ENCODE results near the gene KANSL3. TPM values are rescaled to one million over a fixed set of nuclear protein-coding genes. Genes with fewer than 3 reads are reported as not detected.
"Not testable (repeated sequence)": the region's sequence is repeated elsewhere in the genome, so short reads cannot be mapped to it uniquely, and the experiment has no call there.

Gene KANSL3
- total RNA-seq (44.4 TPM), polyA plus RNA-seq (34.7 TPM)

DNA sequence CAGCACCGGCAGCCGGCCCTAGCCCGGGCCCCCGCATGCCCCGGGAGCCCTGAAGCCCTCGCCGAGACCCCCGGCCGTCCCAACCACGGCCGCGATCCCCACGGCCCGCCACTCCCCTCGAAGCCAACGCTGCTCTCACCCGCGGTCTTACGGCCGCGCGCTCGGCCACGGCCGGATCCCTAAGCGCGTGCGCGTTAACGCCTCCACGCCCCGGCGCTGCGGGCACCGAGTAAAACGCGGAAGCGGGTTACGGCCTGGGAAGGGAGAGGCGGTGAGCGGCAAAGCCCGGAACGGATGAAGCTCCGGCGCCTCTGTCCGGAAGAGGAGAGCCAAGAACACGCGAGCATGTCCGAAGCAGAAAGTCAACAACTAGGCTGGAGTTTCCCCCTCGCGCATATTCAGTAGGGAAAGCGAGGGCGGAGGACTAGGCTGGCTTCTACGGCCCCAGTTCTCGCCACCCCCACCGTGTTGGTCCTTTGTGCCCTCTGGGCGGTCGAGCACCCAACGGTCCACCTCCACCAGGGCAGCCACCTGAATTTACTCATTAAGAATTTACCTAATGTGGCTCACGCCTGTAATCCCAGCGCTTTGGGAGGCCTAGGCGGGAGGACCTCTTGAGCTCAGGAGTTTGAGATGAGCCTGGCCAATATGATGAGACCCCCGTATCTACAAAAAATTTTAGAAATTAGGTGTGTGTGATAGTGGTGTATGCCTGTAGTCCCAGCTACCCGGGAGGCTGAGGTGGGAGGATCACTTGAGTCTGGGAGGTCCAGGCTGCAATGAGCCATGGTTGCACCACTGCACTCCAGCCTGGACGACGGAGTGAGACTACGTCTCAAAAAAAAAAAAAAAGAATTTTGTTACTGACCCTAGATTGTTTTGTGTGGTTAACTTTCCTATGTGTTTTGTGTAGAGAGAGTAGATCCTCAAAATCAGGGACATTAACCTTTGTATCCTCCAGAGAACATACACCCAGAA, at the start of gene KANSL3:
TSS of gene KANSL3 (minus strand) at position 169 of the 978 bp plus-strand sequence. CDS start 1,177 bp downstream, outside the sequence.
- H3K36me3 ChIP-seq (ENCODE audit: insufficient read depth): peaks cover 2% of the 10 kb centered on the region
- no peaks in the 10 kb centered on the region for H3K4me1 ChIP-seq (ENCODE audit: insufficient read depth)
- peak within 1 kb of the TSS; percentile 78 for H3K4me3 ChIP-seq (ENCODE audit: low read depth, low read length)
- peak; percentile 74 for DNase-seq (ENCODE audit: extremely low spot score)
- 7% methylated on average over 67 of the region's 67 CpGs for WGBS
- H3K27ac ChIP-seq (ENCODE audit: low read depth): peak within 1 kb of the TSS; percentile 98

DNA sequence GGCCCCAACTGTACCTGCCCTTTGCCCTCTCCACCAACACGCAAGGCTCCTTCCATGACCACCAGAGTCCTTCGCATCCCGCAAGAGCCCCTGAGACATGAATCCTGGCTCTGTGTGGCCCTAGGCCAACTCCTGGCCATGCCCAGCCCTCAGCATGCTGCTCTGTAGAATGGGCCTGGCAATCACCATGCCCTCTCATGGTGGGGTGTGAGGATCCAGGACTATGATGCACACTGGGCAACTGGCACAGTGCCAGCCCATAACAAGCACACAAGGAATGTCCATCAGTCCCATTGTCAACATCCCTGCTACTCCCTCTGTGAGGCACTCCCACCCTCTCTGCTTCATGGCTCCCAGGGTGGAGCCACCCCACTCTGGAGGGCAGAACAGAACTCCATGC, 49.2 kb upstream of the KANSL3 start:
- no peak overlapping the region for H3K4me3 ChIP-seq (ENCODE audit: low read depth, low read length)
- WGBS: 96% methylated on average over 3 of the region's 3 CpGs
- no peaks in the 10 kb centered on the region for H3K4me1 ChIP-seq (ENCODE audit: insufficient read depth)
- no peak overlapping the region for H3K27ac ChIP-seq (ENCODE audit: low read depth)
- no peak for DNase-seq (ENCODE audit: extremely low spot score)
- H3K36me3 ChIP-seq (ENCODE audit: insufficient read depth): no peaks in the 10 kb centered on the region

DNA sequence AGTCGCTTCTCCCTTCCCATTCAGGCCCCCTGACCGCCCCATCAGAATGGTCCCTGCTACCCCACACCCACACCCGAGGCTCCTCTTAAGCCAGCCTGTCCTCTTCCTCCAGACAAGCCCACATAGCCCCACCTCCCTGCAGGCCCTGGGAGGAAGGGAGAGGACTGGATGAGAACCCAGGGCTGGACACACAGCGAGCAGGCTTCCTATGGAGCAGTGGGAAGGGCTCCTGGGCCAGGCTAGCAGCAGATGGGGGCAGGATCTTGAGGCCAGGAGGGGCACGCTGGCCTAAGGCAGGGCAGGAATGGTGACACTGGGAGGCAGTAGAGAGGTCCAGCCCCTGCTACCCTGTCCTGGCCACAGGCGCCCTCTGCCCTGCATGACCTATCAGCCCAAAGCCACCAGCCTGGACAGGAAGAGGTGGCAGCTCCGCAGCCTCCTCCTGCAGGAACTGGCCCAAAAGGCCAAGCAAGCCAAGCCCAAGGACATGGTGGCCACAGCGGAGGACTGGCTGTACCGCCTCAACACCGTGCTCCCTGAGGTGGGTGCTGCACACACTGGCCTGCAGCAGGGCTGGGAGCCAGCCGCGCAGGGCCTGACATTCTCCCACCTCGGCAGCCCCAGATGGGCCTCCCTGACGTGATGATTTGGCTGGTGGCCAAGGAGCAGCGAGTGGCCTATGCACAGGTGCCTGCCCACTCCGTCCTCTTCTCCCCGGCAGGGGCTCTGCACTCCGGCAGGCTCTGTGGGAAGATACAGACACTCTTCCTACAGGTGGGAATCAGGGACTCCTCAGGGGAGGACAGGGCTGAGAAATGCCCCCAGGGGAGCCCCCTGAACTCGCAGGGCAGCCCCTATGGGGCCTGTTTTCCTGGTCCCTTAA, 47.7 kb upstream of the KANSL3 start:
- Histone ChIP-seq H3K4me1 (ENCODE audit: insufficient read depth) (no peaks in the 10 kb centered on the region), H3K4me3 (ENCODE audit: low read depth, low read length) (no peak overlapping the region), H3K36me3 (ENCODE audit: insufficient read depth) (no peaks in the 10 kb centered on the region), H3K27ac (ENCODE audit: low read depth) (no peak overlapping the region)
- WGBS: 44% methylated on average over 19 of the region's 19 CpGs
- DNase-seq (ENCODE audit: extremely low spot score): no peak

DNA sequence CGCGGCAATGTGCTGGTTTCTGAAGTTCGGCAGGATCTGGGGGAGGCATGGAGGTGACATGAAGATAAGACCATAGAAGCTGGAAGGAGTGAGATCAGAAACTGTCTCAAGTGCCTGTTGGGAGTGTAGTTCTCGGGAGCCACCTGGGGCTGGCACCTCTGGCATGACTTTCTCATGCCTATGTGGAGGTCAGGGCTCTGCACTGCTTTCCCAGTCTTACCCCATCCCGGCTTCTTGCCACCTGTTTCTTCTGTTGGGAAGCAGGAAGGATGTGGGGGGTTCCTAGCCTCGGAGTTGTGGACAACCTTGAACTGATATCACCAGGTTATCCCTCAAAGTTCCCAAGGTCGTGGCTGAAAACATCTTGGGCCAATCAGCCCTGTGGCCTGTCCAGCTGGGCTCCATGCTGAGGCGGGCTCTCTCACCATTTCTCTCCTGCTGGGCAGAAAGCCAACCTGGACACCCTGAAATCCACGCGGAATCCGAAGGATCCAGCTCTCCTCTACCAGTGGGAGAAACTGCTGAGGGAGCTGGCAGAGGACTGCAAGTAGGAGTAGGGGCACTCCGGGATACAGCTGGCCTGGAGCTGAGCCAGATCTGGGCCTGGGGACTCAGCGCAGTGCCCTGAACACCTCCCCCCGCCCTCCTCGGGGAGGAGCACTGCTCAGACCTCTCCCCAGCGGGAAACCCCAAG, 46.9 kb upstream of the KANSL3 start:
- 49% methylated on average over 16 of the region's 16 CpGs for WGBS
- H3K27ac ChIP-seq (ENCODE audit: low read depth): no peak overlapping the region
- H3K4me3 ChIP-seq (ENCODE audit: low read depth, low read length): no peak overlapping the region
- no peaks in the 10 kb centered on the region for H3K36me3 ChIP-seq (ENCODE audit: insufficient read depth)
- H3K4me1 ChIP-seq (ENCODE audit: insufficient read depth): no peaks in the 10 kb centered on the region
- DNase-seq (ENCODE audit: extremely low spot score): no peak

DNA sequence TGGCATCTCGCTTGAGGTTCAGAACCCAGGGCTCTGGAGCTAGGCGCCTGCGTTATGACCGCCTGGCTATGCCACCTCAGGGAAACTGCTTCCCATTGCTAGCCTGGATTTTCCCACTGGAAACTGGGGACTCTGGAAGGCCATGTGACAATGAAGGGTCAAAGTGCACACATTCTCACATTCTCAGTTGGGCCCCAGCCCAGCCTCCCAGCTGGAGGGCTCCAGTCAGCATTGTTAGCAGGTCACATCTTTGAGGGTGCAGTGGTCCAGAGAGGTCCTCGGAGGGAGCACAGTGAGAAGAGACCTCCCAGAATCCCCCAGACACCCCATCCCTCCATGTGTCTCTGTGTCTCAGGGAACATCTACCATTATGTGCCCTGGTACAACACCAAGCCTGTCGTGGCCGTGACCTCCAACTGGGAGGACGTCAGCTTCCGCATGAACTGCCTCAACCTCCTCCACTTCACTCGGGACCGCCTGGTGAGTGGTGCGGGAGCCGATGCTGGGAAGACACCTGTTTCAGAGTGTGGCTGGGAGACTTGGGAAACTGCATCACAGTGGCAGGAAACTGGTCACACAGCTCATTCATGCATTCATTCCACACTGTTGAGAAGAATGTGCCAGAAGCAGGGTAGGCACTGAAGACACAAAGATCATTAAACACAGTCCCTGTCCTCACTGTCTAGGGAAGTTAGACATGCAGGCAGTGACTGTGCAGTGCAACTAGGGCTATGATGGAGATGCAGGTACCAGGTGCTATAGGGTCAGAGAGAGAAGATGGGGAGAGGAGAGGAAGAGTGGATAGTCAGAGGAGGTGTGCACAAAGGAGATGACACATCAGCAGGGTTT, 46.1 kb upstream of the KANSL3 start:
- Histone ChIP-seq H3K36me3 (ENCODE audit: insufficient read depth) (no peaks in the 10 kb centered on the region), H3K27ac (ENCODE audit: low read depth) (no peak overlapping the region), H3K4me3 (ENCODE audit: low read depth, low read length) (no peak overlapping the region), H3K4me1 (ENCODE audit: insufficient read depth) (no peaks in the 10 kb centered on the region)
- 96% methylated on average over 13 of the region's 13 CpGs for WGBS
- no peak for DNase-seq (ENCODE audit: extremely low spot score)

DNA sequence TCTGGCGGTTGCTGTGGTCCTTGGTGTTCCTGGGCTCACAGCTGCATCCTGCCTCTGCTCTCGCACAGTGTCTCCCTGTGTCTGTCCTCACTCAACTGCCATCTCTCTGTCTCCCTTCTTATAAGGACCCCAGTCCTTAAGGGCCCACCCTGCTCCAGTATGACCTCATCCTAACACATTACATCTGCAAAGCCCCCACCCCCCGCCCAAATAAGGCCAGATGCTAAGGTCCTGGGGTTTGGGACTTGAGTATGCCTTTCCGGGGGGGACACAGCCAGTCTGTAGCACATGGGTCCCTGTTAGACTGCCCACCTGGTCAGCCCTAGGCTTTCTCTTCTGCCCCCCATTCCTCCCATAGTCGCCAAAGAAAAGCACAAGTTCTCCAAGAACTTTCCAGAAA, 45.2 kb upstream of the KANSL3 start:
- H3K4me1 ChIP-seq (ENCODE audit: insufficient read depth): no peaks in the 10 kb centered on the region
- no peak overlapping the region for H3K27ac ChIP-seq (ENCODE audit: low read depth)
- H3K4me3 ChIP-seq (ENCODE audit: low read depth, low read length): no peak overlapping the region
- no peaks in the 10 kb centered on the region for H3K36me3 ChIP-seq (ENCODE audit: insufficient read depth)
- DNase-seq (ENCODE audit: extremely low spot score): no peak
- 91% methylated on average over 5 of the region's 5 CpGs for WGBS

GRCh38 chr2:96681540-96681939, 43.4 kb upstream of the KANSL3 start:
- Histone ChIP-seq H3K4me1 (ENCODE audit: insufficient read depth) (no peaks in the 10 kb centered on the region), H3K36me3 (ENCODE audit: insufficient read depth) (no peaks in the 10 kb centered on the region), H3K27ac (ENCODE audit: low read depth) (no peak overlapping the region), H3K4me3 (ENCODE audit: low read depth, low read length) (no peak overlapping the region)
- no peak for DNase-seq (ENCODE audit: extremely low spot score)
- 95% methylated on average over 4 of the region's 4 CpGs for WGBS

- H3K36me3 ChIP-seq (ENCODE audit: insufficient read depth): no peaks in the 10 kb centered on the region
- WGBS: 78% methylated on average over 5 of the region's 5 CpGs
- no peak overlapping the region for H3K27ac ChIP-seq (ENCODE audit: low read depth)
- no peaks in the 10 kb centered on the region for H3K4me1 ChIP-seq (ENCODE audit: insufficient read depth)
- no peak overlapping the region for H3K4me3 ChIP-seq (ENCODE audit: low read depth, low read length)
- no peak for DNase-seq (ENCODE audit: extremely low spot score)
Observed at GRCh38 chr2:96680561-96681141, 42.5 kb upstream of the KANSL3 start.

DNA sequence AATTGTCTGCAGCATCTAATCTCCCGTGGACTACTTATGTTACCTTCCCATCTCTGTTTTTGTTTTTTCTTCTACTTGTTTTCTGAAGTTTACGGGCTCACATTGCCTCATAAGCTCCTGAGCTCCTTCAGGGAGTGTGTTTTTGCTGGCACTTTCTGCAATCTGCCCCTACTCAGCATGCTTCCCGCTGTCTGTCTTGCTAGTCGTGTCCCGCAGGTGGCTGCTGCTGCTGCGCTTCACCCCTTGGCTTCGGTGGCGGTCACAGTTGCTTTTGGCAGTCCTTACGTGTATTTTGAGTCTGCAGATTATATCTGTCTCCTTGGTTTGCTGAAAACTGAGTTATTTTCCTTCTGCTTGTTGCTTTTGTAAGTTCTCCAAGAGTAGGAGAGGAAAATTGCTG, 41.7 kb upstream of the KANSL3 start:
- no peaks in the 10 kb centered on the region for H3K4me1 ChIP-seq (ENCODE audit: insufficient read depth)
- H3K4me3 ChIP-seq (ENCODE audit: low read depth, low read length): no peak overlapping the region
- 32% methylated on average over 9 of the region's 9 CpGs for WGBS
- H3K27ac ChIP-seq (ENCODE audit: low read depth): no peak overlapping the region
- H3K36me3 ChIP-seq (ENCODE audit: insufficient read depth): no peaks in the 10 kb centered on the region
- no peak for DNase-seq (ENCODE audit: extremely low spot score)

DNA sequence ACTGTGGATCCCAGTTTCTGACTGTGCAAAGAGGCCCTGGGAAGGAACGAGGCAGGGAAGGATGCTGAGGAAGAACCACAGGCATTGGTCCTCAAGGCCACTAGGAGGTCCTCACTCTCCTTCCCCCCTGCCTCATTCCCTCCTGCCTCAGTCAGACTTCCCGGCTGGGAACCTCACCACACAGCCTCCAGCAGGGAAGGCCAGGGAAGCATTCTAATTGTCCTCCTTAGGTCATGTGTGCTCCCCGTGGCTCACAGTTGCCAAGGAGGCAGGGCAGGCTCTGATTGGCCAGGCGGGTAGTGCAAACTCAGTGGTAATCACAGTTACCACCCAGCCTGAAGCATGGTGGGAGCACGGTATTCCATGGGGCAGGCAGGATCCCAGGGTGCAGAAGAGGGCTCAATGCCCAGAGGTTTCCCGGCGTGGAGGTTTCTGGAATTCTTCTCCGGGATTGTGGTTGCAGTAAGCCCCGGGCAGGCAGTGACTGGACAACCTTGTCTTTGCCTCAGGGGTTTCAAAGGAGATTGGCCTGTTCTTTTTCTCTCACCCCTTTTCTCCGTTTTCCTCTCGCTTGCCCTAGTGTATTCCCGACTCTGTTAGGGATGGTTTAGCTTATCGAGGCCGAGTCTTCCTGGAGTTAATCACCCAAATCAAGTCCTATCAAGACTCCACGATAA, 31.6 kb upstream of the KANSL3 start:
- no peak overlapping the region for H3K4me3 ChIP-seq (ENCODE audit: low read depth, low read length)
- DNase-seq (ENCODE audit: extremely low spot score): no peak
- WGBS: 88% methylated on average over 15 of the region's 15 CpGs

DNA sequence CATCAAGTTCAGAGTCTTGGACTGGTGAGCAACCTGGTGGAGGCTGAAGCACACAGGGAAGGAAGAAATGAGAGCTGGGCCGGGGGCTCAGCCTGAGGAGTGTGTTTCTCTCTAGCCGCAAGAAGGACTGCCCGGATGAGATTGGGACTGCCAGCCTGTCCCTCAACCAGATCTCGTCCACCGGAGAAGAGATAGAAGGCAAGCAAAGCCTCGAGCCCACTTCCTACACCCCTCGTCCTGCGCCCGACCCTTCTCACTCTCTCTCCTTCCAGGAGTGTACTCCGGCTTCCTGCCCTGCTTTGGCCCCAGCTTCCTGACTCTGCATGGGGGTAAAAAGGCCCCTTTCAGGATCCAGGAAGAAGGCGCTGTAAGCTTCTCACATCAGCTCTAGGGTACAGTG, 30.7 kb upstream of the KANSL3 start:
- H3K36me3 ChIP-seq (ENCODE audit: insufficient read depth): no peaks in the 10 kb centered on the region
- H3K4me1 ChIP-seq (ENCODE audit: insufficient read depth): no peaks in the 10 kb centered on the region
- H3K27ac ChIP-seq (ENCODE audit: low read depth): no peak overlapping the region
- DNase-seq (ENCODE audit: extremely low spot score): no peak
- WGBS: 77% methylated on average over 11 of the region's 11 CpGs
- no peak overlapping the region for H3K4me3 ChIP-seq (ENCODE audit: low read depth, low read length)

More for the DNA sequence above, 31.6 kb upstream of the KANSL3 start:
- H3K36me3 ChIP-seq (ENCODE audit: insufficient read depth): no peaks in the 10 kb centered on the region
- no peaks in the 10 kb centered on the region for H3K4me1 ChIP-seq (ENCODE audit: insufficient read depth)
- H3K27ac ChIP-seq (ENCODE audit: low read depth): no peak overlapping the region

DNA sequence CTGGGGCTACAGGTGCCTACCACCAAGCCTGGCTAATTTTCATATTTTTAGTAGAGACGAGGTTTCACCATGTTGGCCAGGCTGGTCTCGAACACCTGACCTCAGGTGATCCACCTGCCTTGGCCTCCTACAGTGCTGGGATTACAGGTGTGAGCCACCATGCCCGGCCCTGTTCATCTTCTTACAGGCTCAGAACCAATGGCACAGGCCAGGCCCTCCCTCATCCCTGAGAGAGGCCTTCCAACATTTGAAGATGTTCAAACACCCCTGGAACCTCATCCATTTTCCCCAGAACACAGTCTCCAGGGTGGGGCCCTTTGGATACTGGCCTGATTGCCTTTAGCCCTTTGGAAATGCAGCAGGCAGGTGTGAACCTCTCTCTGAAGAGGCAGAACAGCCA, 27.6 kb upstream of the KANSL3 start:
- not testable (repeated sequence) for H3K4me1 ChIP-seq (ENCODE audit: insufficient read depth); DNase-seq (ENCODE audit: extremely low spot score); H3K4me3 ChIP-seq (ENCODE audit: low read depth, low read length); H3K36me3 ChIP-seq (ENCODE audit: insufficient read depth); H3K27ac ChIP-seq (ENCODE audit: low read depth)
- WGBS: 93% methylated on average over 3 of the region's 3 CpGs
